Limb (tissue), 2 donors: ENCODE data around the gene OR10A5.
"Not testable (repeated sequence)": the region's sequence is repeated elsewhere in the genome, so short reads cannot be mapped to it uniquely, and the experiment has no call there.

Experiments
- DNase-seq, 2 donors: peaks; one replicate each; pipeline ENCODE4 v3.0.0-alpha.2; 2016; ENCODE audit errors: extremely low spot score in 2 of 2

OR10A5 gene

GRCh38 chr11:6845383-6845782 is at the start of gene OR10A5:
Gene OR10A5, plus strand, starts transcription at chr11:6845683. Its CDS starts 0 bp downstream, at chr11:6845683.
- no peak for DNase-seq

GRCh38 chr11:6799402-6799801 is 46.1 kb upstream of the OR10A5 start, which contains the start of gene OR6A2:
Gene OR6A2, minus strand, starts transcription at chr11:6799689. Its CDS starts 3,981 bp downstream, at chr11:6795708.
- no peak for DNase-seq

GRCh38 chr11:6801075-6801474 is 44.4 kb upstream of the OR10A5 start:
- DNase-seq: not testable (repeated sequence)

GRCh38 chr11:6812390-6813005 is 33.0 kb upstream of the OR10A5 start:
- DNase-seq: peak in 1 of 2 donors; percentile 37

- DNase-seq: no peak
These were observed 31.8 kb upstream of the OR10A5 start for GRCh38 chr11:6813656-6814055.

GRCh38 chr11:6817694-6818093 is 27.8 kb upstream of the OR10A5 start:
- no peak for DNase-seq

GRCh38 chr11:6818967-6819366 is 26.5 kb upstream of the OR10A5 start:
- DNase-seq: no peak

- no peak for DNase-seq
These were observed 21.2 kb upstream of the OR10A5 start for GRCh38 chr11:6824136-6824823.

GRCh38 chr11:6825231-6825744 is 20.2 kb upstream of the OR10A5 start:
- peak in 1 of 2 donors; percentile 43 for DNase-seq

- DNase-seq: no peak
These were observed 17.4 kb upstream of the OR10A5 start for GRCh38 chr11:6828103-6828502.

- no peak for DNase-seq
These were observed 12.1 kb upstream of the OR10A5 start for GRCh38 chr11:6833356-6833755.

- no peak for DNase-seq
These were observed 11.5 kb upstream of the OR10A5 start for GRCh38 chr11:6834021-6834420.

- DNase-seq: no peak
These were observed 3.8 kb upstream of the OR10A5 start for GRCh38 chr11:6841694-6842093.

GRCh38 chr11:6843670-6844069 is 1.8 kb upstream of the OR10A5 start:
- DNase-seq: no peak

GRCh38 chr11:6844356-6844755 is 1.1 kb upstream of the OR10A5 start:
- DNase-seq: no peak

- no peak for DNase-seq
These were observed 5.0 kb downstream of the OR10A5 start for GRCh38 chr11:6850526-6850925.

GRCh38 chr11:6854801-6855200 is 9.3 kb downstream of the OR10A5 start:
- not testable (repeated sequence) for DNase-seq

GRCh38 chr11:6855971-6856541 is 10.6 kb downstream of the OR10A5 start:
- DNase-seq: no peak

- no peak for DNase-seq
These were observed 11.4 kb downstream of the OR10A5 start for GRCh38 chr11:6856871-6857270.

- peak; percentile 27 to 35 for DNase-seq
These were observed 17.5 kb downstream of the OR10A5 start, which contains the start of gene OR10A2 for GRCh38 chr11:6862961-6863360. Gene OR10A2, plus strand, starts transcription at chr11:6863057. Its CDS starts 6,698 bp downstream, at chr11:6869755.

GRCh38 chr11:6864438-6864837 is 19.0 kb downstream of the OR10A5 start:
- DNase-seq: no peak

GRCh38 chr11:6871278-6871677 is 25.8 kb downstream of the OR10A5 start:
- no peak for DNase-seq
